GM18507 (cell line): ENCODE data around the gene USP22.
"Not testable (repeated sequence)": the region's sequence is repeated elsewhere in the genome, so short reads cannot be mapped to it uniquely, and the experiment has no call there.

Experiments used
- DNase-seq: peaks from one replicate; pipeline ENCODE4 v3.0.0; 2011; ENCODE audit warnings: low read depth; ENCODE audit not compliant: insufficient read length; ENCODE audit errors: extremely low spot score
- FAIRE-seq: peaks from 2 replicates; lab custom pipeline; 2011; peaks lifted over from hg19 to GRCh38; lab: Jason Lieb, UNC

Gene USP22

DNA sequence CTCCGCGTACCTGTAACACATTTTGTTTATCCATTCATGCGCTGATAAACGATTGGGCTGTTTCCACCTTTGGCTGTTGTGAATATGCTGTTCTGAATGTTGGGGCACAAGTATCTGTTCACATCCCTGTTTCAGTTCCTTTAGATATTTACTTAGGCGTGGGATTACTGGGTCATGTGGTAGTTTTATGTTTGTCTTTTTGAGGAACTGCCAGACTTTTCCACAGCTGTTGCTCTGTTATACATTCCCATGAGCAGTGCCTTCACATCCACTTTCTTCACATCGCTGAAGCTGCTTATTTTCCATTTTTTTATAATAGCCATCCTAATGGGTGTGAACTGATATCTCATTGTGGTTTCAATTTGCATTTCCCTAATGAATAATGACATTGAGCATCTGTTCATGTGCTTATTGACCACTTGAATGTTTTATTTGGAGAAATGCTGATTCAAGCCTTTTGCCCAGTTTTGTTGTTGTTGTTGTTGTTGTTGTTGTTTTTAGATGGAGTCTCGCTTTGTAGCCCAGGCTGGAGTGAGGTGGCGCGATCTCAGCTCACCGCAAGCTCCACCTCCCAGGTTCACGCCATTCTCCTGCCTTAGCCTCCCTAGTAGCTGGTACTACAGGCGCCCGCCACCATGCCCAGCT lies 65.1 kb downstream of the USP22 start:
- FAIRE-seq = peak; percentile 57
- not testable (repeated sequence) for DNase-seq

DNA sequence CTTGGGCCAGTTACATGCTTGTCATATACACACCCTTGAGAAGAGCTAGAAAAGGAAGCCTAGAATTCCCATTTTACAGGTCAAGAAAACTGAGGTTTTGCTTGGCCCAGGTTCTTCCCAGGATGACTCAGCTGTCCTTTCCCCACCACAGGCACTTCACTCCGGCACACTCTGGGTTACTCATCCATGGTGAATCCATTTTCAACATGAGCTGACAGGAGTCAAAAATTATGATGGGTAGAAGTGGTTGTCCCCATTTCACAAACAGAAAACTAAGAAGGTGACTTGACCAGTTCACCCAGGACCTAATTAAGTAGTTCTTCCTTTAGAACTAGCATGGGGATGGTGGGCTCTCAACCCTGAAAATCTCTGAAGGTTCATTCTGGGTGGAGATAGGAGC lies 67.2 kb downstream of the USP22 start:
- no peak for FAIRE-seq
- DNase-seq = no peak

DNA sequence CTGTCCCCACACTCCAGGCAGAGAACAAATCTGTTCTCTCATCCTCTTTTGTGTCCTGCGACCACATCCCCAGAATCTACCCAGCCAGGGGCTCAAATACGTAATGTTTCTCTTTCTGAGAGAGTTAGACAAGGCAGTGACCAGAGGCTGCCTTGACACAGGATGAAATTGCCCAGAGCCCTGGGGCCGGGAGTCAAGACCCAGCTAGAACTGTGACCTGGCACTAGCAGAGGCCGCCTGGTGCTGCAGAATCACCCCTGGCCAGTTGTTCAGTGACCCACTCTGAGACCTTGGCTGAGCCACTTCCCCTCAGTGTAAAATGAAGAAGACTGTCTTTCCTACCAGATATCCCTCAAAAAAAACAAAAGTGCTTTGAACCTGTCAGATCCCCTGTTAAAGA lies 72.5 kb downstream of the USP22 start:
- no peak for FAIRE-seq

DNA sequence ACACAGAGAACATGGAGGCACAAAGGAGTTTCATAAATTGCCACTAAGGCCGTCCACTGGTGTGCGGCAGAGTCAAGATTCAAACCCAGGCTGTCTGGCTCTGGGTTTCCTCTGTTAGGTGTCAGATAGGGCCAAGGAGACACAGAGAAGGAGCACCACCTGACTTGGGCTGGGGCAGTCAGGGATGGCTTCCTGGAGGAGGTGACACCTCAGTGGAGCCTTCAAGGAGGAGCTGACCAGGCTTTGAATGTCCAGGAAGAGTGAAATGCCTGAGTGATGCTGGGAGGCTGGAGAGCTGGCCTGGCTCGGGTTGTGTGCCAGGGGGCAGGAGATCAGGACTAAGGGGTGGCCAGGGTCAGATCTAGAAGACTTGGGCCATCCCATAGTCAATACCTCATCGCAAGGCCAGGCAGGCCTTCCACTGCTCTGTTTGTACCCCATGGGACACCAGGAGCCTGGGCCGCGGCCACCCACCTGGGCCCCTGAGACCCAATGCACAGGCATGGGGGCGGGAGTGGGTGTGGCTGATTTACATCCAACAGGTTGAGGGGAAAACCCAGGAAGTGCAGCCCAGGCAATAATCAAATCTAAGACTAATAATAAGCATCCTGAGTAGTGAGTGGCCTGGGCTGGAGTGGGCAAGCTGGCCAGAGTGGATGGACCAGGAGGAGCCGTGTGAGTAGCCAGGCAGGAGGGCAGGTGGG lies 73.7 kb downstream of the USP22 start:
- DNase-seq = no peak
- no peak for FAIRE-seq

More for the DNA sequence above, 72.5 kb downstream of the USP22 start:
- no peak for DNase-seq

DNA sequence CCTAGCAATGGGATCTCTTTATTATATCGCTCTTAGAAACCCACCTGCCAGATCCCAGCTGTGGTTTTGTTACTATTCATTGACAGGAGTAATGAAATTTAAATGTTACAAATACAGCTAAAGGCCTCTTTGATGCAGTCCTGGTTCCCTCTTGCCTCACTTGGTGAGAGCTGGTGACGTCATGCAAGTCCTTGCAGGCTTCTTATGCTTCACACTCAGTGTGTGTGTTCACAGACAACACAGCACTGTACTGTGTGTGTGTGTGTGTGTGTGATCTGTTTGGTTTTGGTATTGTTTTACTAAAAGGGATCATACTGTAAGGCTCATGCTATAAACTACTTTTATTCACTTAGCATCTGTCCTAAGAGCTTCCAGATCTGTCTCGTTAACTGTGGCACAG lies 75.0 kb downstream of the USP22 start:
- no peak for FAIRE-seq

DNA sequence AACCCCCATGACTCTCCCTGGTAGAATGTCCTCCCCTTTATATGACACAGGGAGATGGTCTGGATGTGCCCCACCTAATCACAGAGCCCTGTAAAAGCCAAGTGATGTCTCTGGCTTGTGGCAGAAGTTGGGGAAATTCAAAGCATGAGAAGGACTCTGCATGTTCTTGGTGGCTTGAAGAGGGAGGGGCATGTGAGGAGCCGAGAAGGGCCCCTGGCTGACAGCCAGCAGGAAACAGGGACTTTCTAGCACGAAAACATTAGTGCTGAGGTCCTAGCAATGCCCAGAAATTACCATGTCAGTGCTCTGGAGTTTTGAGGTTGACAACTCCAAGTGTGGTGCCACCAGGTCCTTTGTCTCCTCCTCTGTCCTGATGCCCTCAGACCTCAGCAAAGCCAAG lies 75.9 kb downstream of the USP22 start:
- peak; percentile 50 for FAIRE-seq
- DNase-seq = no peak

More for the DNA sequence above, 75.0 kb downstream of the USP22 start:
- no peak for DNase-seq

DNA sequence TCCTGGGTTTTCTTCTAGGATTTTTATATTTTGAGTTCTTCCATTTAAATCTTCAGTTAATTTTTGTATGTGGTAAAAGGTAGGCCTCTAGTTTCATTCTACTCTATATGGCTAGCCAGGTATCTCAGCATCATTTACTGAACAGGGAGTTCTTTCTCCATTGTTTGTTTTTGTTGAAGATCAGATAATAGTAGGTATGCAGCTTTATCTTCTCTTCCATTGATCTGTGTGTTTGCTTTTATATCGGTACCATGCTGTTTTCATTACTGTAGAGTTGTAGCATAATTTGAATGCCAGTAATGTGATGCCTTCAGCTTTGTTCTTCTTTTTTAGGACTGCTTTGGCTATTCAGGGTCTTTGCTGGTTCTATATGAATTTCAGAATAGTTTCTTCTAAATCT lies 77.3 kb downstream of the USP22 start:
- FAIRE-seq = no peak
- no peak for DNase-seq

DNA sequence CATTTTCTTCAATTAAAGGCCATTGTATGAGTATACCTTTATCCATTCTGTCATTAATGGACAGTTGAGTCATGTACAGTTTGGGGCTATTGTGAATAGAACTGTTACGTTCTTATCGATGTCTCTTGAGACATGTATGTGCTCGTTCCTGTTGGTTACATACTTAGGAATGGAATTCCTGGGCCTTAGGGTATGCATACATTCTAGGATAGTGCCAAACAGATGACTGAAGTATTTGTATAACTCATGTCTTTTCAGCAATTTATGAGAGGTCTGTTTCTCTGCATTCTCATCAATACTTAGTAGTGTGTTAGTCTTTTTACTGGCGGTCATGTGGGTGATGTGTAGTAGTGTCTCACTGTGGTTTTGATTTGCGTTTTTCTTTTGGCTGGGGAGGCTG lies 81.2 kb downstream of the USP22 start:
- FAIRE-seq = no peak

DNA sequence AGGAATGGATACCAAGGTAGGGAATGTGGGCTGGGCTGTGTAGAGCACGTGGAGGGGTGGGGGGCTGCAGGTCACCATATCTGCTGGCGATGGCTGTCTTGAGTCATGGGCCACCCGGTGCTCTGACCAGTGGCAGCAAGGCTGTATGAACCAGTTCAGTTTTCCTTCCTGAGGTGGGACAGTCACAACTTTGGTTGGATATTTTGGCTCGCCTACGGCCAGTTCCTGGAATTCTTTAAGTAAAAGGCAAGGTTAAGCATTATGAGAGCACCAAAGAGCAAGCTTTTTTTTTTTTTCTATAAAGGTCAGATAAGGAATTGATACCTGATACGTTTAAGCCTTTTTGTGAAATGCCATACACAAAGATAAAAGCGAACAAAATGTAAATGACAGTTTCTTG lies 81.9 kb downstream of the USP22 start:
- DNase-seq = no peak
- no peak for FAIRE-seq

More for the DNA sequence above, 81.2 kb downstream of the USP22 start:
- DNase-seq = no peak

DNA sequence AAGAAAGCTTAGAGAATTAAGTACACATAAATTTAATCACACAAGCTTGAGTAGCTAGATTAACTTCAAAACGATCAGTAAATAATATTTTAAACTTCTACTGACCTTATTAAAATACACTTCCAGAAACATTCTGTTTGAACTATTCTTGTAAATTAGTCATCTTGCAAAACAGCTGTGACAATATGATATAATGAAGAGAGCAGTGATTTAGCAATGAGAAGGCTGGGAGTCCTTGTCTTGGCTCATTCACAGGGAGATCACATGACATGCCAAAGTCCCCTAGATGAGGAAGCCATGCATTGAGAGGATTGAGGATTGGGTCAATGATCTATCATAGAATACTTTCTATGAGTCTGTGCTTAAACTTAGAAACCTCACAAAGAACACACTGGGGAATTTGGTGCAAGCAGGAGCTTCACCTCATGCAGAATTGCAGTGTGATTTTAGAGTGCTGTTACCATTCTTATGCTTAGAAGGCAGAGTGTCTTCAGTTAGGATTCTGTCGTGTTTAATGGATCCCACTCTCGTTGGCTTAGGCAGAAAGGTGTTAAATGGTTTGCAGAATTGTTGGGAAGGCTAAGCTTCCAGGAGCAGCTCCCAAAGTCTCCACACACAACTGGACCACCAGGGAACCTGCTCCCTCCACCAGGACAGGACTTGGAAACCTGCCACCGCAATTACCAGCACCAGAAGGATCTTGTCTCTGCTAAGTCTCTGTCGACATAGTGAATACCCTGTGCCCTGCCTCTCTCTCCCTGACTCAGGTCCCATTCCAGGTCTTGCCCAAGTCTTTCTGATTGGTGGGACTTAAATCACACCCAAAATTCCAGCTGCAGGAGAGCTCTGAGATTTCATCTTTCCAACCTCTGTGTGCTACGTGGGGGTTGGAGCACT lies 87.1 kb downstream of the USP22 start:
- DNase-seq (no peak), FAIRE-seq (no peak)

DNA sequence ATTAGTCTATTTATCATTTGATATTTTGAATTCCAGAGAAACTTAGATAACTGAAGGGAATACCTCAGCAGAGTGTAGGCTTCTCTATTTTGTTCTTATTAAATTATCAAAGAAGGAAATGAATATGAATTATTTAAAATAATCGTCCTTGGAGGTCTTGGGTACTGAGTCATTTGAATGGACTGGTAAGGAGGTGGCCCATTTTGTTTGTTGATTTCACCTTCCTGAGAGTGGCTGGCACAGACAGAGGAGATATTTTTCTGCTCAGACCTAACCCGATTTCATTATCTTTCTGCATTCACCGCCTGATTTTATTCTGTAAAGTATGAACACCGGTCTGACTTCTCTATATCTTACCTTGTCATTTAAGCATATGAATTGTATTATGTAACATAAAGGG lies 88.0 kb downstream of the USP22 start:
- no peak for DNase-seq
- no peak for FAIRE-seq

DNA sequence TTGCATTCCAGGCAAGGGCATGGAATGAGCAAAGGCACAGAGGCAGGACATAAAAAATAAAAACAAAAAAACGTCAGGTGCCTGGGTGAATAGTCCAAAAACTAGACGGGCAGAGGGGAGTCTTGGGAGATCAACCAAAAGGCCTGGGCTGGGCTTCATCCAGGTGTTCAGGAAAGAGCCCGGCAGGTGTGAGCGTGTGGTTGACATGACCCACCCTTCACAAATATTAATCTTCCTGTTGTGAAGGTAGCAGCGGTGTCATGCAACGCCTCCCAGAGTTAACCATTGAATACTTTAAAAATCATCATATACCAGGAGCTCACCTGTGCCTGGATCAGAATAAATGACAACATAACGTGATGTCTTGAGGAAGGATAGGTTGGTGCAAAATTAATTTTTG lies 90.6 kb downstream of the USP22 start:
- no peak for FAIRE-seq
- no peak for DNase-seq
